Activated CD4-positive, alpha-beta T cell treated with anti-CD3 and anti-CD28 coated beads, Interleukin-2, Interleukin-4, amounts not matched to agents 100 ng/mL and 50 ng/mL, durations not matched to agents 16 hours and 8 hours (primary cell): ENCODE results near the gene CD5L.

ENCODE experiments used
- DNase-seq: peaks from one replicate; pipeline ENCODE4 v3.0.0-alpha.2; 2020; ENCODE audit warnings: low spot score

The CD5L gene

GRCh38 chr1:157841708-157842107 lies at the start of gene CD5L:
CD5L (minus strand) TSS chr1:157841808; CDS start chr1:157841701, 107 bp downstream.
- DNase-seq, result no peak

GRCh38 chr1:157882580-157882979 lies 41.0 kb upstream of the CD5L start:
- DNase-seq, result no peak

DNA sequence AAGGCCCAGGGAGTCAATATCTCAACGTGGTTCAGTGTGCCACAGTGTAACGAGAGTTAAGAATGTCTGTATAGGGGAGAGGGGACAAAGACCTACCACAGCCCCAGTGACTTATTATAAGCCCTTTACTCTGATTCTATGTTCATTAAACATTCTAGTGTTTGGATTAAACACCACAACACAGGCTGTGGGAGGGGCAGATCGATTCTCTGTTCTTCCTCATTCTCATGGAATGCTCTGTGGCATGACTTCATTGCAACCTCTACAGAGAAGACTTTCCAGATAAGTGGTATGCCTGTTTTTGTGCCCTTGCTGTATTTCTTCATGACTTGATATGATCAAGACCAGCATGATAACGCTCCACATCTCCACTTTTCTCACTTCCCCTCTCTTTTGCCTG lies 39.0 kb upstream of the CD5L start:
- no peak for DNase-seq

DNA sequence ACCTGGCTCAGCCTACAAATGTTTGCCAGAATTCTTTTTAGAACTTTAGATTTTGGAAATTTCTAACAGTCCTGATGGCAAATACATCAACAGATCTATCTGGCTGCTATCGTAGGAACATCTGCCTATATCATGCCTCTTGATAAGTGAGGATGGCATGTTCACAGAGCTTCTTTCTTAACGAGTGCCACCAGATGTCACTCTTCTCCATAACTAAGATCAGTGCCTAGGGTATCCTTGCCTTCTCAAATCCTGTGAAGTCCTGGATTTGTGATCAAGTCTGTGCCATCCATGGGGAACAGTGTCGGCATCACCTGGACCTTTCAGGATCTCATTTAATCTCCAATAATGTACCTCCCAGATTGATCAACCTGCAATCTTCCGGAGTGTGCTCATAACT lies 36.5 kb upstream of the CD5L start:
- DNase-seq, result no peak

DNA sequence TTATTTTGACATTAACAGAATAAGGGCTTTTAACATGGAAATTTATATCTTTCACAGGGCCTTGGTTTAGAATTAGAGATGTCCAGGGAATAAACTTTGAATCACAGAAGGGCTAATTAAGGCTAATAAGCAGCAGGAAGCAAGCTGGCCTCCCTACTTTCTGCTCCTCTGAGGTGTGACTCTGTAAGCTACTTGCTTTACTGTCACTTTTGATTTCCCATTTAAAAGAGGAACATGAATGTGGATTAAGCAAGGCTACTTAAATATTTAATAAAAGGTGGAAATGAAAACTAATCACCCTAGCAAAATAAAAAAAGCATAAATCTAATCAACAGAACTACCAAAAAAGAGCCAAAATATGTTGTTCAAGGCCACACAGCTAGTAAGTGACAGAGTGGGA lies 28.9 kb upstream of the CD5L start:
- no peak for DNase-seq

DNA sequence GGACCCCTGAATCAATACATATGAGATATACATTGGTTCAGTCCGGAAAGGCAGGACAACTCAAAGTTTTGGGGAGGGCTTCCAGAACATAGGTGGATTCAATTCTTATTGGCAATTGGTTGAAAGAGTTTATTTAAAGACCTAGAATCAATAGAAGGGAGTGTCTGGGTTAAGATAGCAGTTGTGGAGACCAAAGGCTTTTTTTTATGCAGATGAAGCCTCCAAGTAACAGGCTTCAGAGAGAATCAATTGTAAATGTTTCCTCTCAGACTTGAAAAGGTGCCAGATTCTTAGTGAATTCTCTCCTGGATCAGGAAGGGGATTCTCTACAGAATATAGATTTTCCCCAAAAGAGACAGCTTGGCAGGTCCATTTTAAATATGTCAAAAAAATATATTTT lies 27.0 kb upstream of the CD5L start:
- no peak for DNase-seq

- no peak for DNase-seq
Observed at GRCh38 chr1:157862114-157863070, 20.8 kb upstream of the CD5L start.

DNA sequence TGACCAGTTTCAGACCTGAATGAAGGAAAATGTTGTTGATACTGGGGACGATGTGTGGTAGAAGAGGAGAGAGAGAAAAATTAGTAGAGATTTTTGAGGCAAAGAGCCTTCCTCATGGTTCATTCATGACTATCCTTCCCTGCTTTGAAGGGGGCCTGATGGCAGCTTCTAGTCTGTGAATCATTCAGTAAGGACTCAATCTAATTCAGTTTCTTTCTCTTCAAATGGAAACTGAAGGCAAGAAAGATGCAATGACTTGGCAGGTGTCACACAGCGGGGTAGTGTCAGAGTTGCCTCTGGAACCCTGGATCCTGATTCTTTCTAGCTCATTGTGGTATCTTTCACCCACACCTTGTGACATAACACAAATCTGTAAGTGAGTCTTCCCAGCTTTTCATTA lies 14.9 kb upstream of the CD5L start:
- DNase-seq, result no peak

DNA sequence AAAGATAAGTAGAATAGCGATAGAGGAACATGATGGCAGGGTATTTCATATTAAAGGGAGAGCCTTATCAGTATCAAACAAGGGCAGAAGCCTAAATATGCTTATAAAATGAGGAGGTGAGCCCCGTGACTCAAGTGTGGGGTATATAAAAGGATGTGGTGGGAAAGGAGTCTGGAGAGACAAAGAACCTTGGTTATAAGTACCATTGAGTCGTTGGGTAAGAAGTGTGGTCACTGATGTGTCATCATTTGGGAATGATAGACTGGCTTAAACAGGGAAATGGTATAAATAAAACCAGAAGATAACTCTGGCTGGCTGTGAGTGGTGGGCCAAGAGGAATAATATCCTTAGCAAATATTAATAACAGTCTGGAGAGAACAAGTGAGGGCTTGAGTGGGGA lies 10.9 kb upstream of the CD5L start:
- DNase-seq, result no peak

DNA sequence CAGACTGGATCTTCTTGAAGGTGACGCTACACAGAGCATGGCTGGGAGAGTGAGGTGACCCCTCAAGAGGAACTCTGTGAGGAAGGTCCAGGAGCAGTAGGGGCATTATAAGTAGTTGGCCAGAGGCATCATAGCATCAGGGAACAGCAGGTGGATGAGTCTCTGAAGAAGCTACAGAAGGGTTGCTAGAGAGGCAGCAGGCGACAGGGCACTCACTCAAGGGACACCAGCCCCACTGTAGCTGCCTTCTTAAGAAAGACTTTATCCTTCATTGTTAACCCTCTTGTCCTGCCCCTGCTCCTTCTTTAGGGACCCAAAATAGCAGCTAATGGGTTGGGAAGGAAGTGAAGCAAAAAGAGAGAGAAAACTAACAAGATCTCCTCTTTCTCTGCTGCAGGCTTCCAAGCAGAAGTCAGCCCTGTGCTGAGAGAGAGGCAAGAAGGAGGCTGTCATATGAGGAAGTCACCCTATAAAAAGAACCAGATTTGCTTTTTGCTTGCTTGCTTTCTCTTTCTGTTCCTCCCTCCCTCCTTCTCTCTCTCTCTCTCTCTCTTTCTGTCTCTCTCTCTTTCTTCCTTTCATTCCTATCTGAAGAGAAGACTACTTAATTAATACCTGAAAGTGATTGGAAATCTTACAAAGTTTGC lies 7.7 kb upstream of the CD5L start:
- DNase-seq, result no peak

DNA sequence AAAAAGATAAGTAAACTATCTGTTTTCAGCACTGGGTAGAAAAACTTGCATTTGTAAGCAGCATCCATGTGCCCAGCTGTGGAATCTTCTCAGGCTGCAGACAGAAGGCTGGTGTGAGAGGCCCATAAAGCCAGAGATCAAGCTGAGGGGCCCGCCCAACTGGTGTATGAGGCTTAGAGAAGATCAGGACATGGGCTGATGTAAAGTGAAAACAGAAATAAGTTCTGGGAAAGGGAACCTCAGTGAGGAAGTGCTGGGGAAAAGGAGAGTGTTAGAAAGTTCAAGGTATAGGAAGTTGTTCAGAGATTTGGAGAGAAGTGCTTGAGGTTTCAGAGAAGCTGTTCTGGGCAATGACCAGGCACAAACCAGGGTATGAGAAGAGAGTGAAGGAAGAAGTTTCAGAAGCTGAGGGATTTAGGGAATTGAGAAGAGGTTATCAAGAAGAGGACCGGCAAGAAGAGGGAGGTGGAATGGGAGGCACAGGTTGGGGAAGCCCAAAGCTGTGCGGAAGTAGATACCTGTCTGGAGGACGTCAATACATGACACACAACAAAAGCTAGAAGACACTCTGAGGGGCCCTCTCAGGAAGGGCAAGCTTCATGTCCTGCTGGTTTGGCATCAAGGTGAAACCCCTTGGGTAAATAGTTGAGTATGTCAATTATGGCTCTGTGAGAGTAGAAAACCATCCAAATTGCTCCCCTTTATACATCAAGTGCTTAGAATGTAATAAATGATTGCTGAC lies 2.7 kb upstream of the CD5L start:
- no peak for DNase-seq

DNA sequence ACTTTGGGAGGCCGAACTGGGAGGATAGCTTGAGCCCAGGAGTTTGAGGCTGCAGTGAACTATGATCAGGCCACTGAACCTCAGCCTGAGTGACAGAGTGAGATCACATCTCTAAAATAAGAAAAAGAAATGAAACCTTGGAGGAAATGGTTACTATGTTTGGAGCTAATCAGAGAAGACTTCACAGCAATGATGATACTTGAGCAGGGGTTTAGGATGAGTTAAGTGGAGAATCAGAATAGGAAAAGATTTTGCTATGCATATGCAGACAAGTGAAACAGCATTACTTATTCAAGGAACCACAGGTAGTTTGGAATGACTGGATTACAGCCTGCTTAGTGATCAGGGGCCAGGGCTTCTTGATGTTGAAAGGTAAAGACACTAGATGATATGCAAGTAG lies 1.3 kb upstream of the CD5L start:
- DNase-seq, result peak; percentile 22

DNA sequence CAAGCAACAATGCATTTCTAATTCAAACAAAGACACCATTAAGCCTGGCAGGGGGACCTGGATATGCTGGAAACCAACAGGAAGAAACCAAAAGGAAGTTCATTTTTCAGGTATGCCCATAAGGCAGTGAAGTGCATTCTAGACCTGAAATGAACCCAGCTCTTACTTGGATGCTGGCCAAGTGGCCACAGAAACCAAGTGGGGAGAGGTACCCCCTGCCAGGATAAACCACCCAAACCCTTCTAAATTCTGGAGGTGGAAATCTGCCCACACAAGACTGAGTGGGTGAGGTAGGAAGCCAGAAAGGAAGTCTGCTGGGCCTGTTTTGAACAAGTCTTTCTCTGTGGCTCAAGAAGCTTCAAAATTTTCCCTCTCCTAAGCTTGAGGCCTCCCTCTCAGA lies 2.6 kb downstream of the CD5L start:
- DNase-seq, result no peak

- no peak for DNase-seq
Observed at GRCh38 chr1:157834430-157834829, 7.2 kb downstream of the CD5L start.

GRCh38 chr1:157833145-157833544 lies 8.5 kb downstream of the CD5L start:
- no peak for DNase-seq

DNA sequence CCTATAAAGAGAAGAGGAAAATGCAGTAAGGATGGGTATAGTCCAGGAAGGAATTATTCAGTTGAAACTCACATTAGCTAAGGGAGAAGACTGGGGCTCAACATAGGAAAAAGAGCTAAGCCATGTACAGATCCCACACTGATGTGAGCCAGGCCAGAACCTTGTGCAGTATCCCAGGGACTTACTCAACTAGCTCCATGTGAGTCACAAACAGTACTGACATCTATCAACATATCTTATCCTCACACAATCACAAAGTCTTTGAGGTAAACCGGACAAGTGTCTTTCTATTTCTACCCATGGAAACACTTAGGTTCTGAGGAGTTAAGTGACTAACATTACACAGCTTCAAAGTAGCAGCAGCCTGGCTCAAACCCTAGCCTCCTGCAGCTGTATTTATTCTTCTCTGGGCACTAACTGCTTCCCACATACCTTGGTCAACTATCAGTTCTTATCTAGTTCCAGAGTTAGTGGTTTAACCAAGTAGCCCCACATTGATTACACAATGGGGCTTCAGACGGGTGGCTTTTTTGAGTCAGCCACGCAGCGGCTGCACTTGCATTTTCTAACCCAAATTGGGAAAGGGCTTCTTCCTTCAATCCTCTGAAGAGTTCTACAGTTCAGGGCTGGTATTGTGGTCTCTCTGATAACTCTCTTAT lies 9.5 kb downstream of the CD5L start:
- DNase-seq, result peak; percentile 27

GRCh38 chr1:157830887-157831286 lies 10.7 kb downstream of the CD5L start:
- DNase-seq, result no peak

GRCh38 chr1:157829711-157830110 lies 11.9 kb downstream of the CD5L start:
- DNase-seq, result no peak

DNA sequence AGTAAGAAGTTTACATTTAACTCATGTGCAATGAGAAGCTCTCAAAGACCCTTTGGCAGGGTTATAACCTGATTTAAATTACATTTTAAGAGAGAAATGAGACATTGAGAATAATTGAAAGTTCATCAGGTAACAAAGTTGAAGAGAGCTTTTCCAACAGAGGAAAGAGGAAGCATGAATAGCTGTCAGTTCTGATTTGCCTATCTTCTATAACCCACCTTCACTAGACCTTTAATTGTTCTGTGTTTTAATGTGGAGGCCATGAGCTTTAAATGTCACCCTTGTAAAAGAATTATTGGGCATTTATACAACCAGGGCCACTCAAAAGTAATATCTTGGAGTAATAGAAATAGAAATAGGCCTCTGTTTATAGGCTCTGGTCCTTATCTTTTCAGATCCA lies 12.4 kb downstream of the CD5L start:
- DNase-seq, result no peak

DNA sequence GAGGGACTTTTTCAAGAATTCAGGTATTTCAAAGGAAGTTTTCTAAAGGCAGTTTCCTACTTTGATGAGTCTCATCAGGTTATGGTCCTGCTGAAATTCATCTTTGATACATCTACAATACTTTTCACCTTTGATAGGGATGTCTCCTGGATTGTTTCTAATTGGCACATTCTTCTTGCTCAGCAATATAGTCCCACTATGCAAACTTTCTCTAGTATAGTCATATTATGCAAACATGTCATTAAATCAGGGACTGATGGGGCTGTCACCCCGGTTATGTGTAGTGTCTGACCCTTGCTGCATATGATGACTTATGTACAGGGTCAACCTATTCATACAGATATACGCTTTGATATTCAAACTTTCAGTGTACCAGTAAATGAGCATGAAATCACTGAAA lies 21.3 kb downstream of the CD5L start:
- DNase-seq, result no peak

DNA sequence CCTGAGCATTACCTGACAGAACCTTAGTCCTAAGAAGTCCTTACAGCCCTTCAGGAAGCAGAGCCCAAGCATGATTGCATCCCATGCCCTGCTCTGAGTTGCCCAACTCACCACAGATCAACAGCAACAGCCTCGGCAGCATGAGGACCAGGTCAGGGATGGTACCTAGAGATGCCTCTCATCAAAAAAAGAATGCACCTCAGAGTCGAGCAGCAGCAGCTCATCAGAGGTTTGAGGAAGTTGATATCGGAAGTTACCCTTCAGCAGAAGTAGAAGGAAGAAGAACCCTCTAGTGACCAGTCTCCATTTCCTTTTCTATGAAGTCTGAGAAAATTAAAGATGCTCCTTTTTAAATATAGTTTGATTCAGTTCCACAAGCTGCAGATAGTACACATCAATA lies 21.7 kb downstream of the CD5L start, which contains the start of gene FCRL1:
FCRL1 (minus strand) TSS at position 225 of the 400 bp plus-strand sequence; CDS start at position 142, 83 bp downstream.
- DNase-seq, result no peak

- DNase-seq, result no peak
Observed at GRCh38 chr1:157819215-157819614, 22.4 kb downstream of the CD5L start.
